Measurements from ENCODE around the gene MYO5C.

The MYO5C gene

DNA sequence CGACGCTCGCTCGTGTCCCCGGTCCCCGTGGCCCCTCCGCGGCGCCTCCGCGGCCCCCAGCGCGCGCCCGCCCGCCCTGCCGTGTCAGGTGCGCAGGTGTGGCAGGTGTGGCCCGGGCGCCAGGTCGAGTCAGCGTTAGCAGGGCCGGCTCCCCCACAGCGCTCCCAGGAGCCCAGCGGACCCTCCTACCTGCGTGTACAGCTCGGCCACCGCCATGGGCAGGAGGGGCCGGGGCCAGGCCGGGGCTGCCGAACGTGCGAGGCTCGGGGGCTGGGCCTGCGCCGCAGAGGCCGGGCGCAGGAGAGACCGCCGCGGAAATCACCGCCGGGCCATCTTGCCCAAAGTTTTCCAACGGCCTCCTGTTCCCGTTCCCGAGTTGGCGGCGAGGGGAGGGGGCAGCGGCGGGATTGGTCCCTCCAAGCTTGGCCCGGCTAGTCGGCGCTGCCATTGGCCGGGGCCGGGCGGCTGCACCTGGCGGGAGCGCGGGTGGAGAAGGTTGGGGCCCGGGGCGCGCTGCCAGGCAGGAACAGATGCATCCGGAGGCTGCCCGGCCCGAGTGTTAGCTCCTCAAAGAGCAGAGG is at the start of gene MYO5C:
MYO5C (minus strand) TSS at position 384 of the 581 bp plus-strand sequence; CDS start at position 216, 168 bp downstream.
- DNase-seq (ENCODE audit: low read depth) = no peak

DNA sequence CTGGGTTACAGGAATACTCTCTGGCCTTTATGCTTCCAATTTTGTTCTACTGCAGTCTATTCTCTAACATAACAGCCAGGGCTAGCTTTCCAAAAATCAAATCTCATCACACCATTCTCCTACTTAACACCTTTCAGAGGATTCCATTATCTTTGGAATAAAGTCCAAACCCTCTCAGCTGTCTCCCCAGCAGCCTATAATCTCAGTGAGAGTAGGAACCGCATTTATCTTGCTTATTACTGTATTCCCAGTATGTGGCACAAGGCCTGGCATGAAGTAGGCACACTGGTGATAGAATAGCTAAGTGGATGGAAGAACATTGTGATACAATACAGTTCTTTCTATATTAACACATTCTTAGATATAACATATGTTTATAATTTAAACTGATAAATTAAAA is 49.0 kb upstream of the MYO5C start:
- no peak for DNase-seq (ENCODE audit: low read depth)

DNA sequence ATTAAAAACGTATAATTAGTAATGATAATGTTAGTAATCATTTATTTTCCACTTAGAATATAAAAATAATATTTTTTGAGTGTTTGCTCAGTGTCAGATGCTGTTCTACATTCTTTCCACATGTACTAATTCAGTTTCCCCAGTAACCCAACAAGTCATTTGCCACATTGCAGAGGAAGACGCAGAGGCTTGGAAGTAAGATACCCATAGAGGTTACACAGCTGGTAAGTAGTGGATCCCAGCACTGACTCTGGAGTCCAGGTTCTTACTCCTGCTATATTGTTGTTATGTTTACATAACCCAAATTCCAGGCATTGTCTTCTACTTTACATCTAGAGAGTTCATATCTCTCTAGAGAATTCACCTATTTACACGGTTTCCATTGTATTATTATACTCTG is 48.2 kb upstream of the MYO5C start:
- DNase-seq (ENCODE audit: low read depth) = no peak

GRCh38 chr15:52340093-52340492 is 44.5 kb upstream of the MYO5C start:
- no peak for DNase-seq (ENCODE audit: low read depth)

GRCh38 chr15:52338891-52339290 is 43.3 kb upstream of the MYO5C start:
- no peak for DNase-seq (ENCODE audit: low read depth)

- no peak for DNase-seq (ENCODE audit: low read depth)
Measured at GRCh38 chr15:52338058-52338457, 42.5 kb upstream of the MYO5C start.

- no peak for DNase-seq (ENCODE audit: low read depth)
Measured at GRCh38 chr15:52337198-52337853, 41.7 kb upstream of the MYO5C start.

DNA sequence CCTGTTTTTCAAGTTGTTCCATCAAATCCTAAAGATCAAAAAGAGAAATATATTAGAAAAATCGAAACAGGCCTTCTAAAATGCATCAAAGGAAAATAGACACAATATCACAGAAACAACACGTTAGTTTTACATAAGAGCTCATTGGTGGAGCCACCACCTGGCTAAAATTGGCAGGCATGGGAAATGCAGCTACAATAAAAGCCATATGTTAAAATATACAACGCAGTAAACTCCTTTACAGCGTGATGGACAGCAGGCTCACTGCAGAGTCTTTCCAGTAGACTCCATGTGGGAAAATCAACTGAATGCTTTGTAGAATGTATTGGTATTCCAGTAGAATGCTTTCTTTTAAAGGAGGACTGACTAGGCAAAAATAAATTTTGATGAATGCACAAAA is 40.9 kb upstream of the MYO5C start:
- DNase-seq (ENCODE audit: low read depth) = no peak

DNA sequence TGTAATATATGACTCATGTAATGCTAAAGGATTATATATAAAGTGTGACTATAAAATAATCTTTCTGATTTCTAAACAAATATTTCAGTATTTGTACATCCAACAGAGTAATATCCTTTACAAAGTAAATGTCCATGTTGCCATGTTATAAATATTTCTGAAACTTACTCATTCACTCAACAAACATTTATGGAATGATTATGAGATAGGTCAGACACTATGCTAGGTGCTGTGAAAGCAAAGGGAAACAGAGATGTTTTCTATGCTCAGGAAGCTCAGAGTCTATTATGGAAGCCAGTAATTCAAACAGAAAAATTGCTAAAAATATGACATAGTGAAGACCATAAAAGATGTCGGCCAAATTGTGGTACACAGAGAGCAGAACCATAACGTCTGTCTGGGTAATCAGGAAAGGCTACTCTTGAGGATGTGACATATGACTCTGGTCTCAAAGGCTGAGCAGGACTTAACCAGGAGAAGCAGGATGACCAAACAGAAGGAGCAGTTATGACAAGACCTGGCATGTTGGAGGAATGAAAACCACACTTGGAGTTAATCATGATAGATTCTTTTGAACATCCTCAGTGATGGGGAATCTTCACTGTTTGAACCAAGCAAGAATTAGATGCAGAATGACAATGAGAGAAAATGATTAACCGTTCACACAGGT is 39.0 kb upstream of the MYO5C start:
- DNase-seq (ENCODE audit: low read depth) = no peak

DNA sequence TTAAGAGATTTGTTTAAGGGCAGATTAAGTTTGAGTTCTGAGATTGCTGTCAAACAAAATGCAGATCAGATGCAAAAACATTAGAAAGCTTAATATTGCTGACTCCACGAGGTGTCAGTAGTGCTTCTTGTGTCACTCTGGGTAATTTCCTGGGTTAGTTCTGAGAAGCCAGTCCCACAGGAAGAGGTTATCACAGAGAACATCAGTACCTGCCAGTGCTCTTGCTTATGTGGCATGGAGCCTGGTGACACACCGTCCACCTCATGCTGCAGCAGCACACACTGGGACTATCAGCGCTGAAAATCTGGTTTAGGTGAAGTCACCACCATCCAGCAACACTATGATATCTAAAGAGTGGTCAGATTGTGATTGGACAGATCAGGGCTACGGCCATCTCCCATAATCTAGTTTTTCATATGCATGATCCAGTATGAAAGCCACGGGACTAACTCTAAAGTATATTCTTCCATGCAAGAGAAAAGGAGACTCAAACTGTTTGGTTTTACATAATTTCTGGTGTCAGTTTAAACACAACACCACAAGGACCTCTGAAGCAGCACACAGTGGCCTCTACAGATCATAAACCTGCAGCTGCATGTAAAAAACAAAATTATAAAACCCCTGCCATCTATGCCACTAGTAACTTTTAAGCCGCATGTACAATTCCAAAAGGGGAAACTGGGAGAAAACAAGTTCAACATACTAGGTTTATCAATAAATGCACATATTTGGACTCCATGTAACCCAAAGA is 36.1 kb upstream of the MYO5C start:
- peak; percentile 11 for DNase-seq (ENCODE audit: low read depth)

DNA sequence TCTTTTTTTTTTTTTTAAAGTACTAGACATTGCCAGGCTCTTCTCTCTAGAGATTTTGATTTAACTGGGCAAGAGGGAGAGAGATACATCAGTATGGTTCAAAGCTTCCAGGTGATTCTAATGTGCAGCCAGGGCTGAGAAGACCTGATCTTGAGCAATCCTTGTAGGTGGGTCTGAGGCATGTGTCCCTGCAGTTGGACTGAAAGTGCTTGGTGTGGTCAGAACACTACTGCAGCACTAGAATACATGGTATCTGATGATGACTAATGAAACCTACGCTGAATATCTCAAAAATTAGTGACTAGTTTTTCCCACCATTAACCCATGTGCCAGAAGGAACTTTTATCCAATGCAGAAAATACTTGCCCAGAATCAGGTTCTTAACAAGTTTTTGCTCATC is 34.4 kb upstream of the MYO5C start:
- no peak for DNase-seq (ENCODE audit: low read depth)

GRCh38 chr15:52329150-52329549 is 33.5 kb upstream of the MYO5C start:
- DNase-seq (ENCODE audit: low read depth) = no peak

GRCh38 chr15:52328680-52329079 is 33.1 kb upstream of the MYO5C start:
- no peak for DNase-seq (ENCODE audit: low read depth)

GRCh38 chr15:52326756-52327155 is 31.2 kb upstream of the MYO5C start:
- no peak for DNase-seq (ENCODE audit: low read depth)

- no peak for DNase-seq (ENCODE audit: low read depth)
Measured at GRCh38 chr15:52324109-52324508, 28.5 kb upstream of the MYO5C start.

DNA sequence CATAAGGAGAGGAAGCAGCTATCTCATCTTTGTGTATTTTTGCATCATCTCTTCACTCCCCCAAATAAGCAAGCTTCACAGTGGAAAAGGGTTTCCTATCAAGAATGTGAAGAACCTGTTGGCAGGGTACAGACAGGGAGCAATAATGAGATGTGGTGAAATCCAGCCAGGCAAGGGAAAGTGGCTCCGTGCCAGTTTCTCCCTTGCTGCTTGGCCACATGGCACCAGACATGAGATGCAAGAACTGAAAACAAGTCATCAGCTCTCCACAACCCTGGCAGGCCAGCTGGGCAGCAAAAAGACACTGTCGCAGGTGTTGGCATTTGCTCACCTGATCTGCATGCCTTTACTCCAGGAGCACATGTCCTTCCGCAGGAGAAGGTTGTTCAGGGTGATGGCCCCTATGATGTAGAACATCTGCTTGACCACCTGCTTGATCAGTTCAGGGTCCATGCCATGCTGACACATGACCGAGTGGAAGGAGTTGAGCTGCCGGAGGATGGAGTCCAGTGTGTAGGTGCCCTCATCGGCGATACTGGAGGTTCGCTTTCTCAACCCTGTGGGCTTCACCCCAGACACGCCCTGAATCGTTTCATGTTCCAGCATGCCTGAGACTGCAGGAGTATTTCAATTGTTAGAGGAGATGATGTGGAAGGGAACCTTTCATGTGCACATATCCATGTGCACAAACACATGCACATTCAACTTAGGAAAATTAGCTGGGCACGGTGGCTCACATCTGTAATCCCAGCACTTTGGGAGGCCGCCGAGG is 23.3 kb upstream of the MYO5C start:
- no peak for DNase-seq (ENCODE audit: low read depth)

- no peak for DNase-seq (ENCODE audit: low read depth)
Measured at GRCh38 chr15:52317688-52318087, 22.1 kb upstream of the MYO5C start.

DNA sequence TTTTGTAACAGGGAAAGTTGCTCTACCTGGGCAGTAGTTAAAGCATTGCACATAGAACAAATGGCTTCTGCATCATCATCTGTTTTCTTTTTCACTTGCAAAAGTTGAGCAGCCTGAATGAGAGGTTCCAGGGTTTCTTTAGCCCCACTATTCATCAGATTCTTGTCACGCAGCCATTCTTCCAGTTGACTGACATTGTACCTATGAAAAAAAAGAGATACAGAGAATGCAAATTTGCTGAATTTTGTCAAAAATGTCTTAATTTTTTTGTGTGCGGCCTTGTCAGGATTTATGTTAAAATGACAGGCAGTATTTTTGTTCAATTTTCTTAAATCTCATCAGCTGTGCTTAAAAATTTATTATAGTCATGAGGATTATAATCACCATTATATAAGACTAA is 21.4 kb upstream of the MYO5C start:
- DNase-seq (ENCODE audit: low read depth) = no peak

DNA sequence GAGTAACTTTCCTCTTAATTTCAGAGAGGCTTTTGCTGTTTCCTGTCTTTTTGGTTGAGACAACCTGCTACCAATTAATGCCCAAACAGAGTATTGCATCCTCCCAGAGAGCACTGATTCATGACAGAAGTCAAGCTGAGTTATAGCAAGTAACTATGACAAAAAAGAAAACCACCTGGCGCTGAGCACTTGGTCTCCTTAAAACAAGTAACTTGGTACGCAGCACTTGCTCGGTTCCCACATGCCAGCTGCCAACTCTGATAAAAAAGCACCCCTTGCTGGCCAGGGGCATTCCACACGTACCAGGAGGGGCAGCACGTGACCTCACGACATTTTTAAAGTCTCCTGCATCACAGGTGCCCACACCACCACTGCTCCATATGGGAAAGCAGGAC is 13.5 kb upstream of the MYO5C start:
- no peak for DNase-seq (ENCODE audit: low read depth)

DNA sequence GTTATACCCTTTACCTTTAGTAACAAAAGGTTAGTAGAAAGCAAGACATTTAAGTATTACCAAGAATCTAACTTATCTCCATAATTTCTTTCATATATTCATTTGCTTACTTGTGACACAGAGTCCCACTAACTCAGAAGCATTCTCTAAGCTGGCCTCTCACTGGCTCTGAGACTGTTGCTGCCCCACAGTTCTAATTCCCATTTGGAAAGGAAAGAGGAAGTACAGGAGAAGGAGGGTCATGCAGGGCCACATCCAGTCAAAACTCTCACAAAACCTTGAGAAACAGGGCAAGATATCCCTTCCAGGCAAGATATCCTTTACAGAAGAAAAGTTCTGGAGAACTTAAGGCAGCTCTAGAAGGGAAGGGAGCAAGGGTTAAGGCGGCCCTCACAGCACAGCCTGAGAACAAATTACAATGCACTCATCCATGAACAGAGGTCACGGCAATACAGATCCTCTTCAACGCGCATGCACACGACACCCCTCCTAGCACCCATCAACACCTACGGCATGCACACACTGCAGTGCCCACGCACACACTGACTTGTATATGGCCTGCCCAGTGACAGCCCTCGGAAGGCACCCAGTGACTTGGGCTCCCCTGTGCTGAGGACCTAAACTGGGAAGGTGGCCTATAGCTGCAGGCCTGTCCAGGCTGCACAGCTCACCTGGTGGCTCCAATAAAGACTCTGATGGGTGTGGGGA is 13.0 kb upstream of the MYO5C start:
- DNase-seq (ENCODE audit: low read depth) = no peak

- no peak for DNase-seq (ENCODE audit: low read depth)
Measured at GRCh38 chr15:52307847-52308246, 12.2 kb upstream of the MYO5C start.

DNA sequence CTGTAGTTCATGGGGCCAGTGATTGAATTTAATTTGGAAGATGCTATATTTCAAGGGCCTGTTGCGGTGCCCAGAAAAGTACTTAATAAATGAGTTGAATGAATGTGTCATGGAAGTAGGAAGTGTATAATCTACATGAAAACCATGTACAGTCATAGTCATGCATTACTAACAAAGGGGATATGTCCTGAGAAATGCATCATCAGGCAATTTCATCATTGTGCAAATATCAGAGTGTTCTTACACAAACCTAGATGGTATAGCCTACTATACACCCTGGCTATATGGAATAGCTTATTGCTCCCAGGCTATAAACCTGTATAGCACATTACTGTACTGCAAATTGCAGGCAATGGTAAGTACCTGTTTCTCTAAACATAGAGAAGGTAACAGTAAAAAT is 10.7 kb upstream of the MYO5C start:
- no peak for DNase-seq (ENCODE audit: low read depth)

All from stimulated activated CD8-positive, alpha-beta memory T cell treated with anti-CD3 and anti-CD28 coated beads, Interleukin-12 subunit alpha, Interleukin-12 subunit beta, amount 100 ng/mL, for 1 hour (primary cell).